HG02885 (cell line): Measurements from ENCODE around the gene ZSWIM4.
"Not testable (repeated sequence)": the region's sequence is repeated elsewhere in the genome, so short reads cannot be mapped to it uniquely, and the experiment has no call there.

Experiments
- ATAC-seq: cut with Tn5 transposase; IDR thresholded peaks from one replicate; pipeline ENCODE4 v1.9.1; 2021; ENCODE audit warnings: mild to moderate bottlenecking; ENCODE audit not compliant: unreplicated experiment, poor library complexity

ZSWIM4 gene

DNA sequence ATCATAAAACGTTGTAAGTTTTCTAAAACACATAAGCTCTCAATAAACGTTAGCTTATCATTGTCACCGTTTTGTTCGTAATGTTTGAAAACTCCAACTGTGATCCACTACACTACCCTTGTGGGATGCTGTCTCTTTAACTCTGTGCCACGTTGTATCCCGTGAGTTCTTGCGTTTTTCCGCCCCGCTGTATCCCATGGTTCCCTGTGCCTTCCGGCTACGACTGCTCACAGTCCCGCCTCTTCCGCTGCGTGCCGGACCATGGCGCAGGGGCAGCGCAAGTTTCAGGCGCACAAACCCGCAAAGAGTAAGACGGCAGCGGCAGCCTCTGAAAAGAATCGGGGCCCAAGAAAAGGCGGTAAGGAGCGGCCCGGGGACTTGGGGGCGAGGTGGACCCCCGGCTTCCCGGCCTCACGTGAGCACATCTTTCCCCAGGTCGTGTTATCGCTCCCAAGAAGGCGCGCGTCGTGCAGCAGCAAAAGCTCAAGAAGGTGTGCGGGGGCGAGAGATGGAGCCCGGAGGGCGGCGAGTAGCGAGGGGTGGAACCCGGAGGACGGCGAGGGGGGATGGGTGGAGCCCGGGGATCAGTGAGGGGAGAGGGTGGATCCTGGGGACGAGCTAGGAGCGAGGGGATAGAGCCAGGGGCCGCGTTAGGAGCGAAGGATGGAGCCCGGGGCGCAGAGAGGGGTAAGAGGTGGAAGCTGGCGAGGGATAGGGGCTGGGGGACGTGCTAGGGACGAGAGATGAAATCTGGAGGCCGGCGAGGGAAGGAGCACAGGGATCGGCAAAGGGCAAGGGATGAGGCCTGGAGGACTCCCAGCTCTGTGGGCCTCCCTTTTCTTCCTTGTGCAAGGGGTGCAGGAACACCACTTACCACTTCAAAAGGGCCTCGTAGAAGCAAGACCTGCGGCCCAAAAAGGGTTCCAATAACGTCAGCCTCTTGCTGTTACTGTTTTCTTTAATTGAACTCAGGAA, 20.7 kb upstream of the ZSWIM4 start, which contains the start of gene C19orf53:
Gene C19orf53, plus strand, starts transcription at position 240 of the 975 bp plus-strand sequence. Its CDS starts 22 bp downstream, at position 262.
- ATAC-seq: peak; percentile 94

DNA sequence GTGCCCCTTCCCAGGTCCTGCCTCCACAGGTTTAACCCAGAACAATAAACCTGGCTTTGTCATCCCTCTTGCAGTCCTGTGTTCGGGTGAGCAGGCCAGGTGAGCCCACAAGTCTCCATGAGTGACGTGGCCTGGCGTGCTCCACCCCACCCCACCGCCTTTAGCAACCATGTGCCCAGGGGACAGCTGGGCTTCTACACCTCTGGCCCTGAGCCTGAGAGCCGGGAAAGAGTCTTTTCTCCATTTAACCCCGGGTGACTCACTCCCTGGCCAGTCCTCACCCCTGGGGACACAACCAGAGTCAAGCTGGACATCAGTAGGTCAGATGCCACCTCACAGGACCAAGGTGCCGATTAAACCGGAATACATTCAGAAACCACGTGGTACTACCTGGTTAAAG, 16.8 kb upstream of the ZSWIM4 start:
- ATAC-seq: no peak

DNA sequence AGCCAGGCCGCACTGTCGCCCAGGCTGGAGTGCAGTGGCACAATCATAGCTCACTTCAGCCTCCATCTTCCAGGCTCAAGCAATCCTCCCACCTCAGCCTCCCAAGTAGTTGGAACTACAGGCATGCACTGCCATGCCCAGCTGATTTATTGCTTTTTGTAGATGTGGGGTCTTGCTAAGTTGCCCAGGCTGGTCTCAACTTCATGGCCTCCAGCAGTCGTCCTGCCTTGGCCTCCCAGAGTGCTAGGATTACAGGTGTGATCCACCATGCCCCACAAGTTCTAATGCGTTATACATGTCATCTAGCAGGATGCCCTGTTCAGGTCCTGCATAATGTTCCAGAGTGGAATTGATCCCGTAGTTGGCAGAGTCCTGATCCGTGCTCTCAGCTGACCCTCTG, 16.4 kb upstream of the ZSWIM4 start:
- no peak for ATAC-seq

DNA sequence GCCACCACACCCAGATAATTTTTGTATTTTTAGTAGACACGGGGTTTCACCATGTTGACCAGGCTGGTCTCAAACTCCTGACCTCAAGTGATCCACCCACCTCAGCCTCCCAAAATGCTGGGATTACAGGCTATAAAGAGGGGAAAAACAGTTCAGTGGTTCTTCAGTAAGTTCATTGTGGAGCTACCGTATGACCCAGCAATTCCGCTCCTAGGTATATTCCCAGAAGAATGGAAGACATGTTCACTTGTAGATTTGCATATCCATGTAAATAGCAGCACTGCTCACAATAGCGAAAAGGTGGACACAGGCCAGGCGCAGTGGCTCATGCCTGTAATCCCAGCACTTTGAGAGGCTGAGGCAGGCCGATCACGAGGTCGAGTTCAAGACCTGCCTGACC, 15.4 kb upstream of the ZSWIM4 start:
- ATAC-seq: not testable (repeated sequence)

DNA sequence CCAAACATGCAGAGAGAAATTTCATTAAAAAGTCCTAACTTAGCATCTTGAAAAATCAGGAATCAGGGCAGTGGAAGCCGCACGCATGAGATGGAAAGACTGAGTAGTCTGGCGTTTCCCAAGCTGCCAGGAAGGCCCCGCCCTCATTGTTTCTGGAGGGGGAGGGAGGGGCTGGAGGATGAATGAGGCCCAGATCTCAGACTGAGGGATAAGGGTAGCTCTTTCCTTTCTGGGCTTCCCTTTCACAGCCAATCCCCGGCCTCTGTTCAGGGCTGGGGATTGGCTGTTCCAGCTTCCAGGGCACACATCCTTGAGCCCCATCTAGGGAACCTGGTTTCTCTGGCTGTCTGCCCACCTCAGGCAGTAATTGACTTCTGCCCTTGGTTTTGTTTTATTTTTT, 13.7 kb upstream of the ZSWIM4 start:
- ATAC-seq: no peak

DNA sequence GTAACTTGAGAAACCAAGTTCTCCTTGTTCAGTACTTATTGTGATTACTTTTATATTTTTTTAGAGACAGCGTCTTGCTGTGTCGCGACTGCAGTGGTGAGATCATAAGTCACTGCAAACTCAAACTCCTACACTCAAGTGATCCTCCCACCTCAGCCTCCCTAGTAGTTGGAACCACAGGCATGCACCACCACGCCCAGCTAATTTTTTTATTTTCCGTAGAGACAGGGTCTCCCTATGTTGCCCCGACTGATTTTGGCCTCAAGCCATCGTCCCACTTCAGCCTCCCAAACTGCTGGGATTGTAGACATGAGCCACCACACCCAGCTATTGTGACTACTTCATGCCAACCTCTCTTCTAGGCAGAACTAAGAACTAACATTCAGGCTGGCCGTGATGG, 12.7 kb upstream of the ZSWIM4 start:
- no peak for ATAC-seq

DNA sequence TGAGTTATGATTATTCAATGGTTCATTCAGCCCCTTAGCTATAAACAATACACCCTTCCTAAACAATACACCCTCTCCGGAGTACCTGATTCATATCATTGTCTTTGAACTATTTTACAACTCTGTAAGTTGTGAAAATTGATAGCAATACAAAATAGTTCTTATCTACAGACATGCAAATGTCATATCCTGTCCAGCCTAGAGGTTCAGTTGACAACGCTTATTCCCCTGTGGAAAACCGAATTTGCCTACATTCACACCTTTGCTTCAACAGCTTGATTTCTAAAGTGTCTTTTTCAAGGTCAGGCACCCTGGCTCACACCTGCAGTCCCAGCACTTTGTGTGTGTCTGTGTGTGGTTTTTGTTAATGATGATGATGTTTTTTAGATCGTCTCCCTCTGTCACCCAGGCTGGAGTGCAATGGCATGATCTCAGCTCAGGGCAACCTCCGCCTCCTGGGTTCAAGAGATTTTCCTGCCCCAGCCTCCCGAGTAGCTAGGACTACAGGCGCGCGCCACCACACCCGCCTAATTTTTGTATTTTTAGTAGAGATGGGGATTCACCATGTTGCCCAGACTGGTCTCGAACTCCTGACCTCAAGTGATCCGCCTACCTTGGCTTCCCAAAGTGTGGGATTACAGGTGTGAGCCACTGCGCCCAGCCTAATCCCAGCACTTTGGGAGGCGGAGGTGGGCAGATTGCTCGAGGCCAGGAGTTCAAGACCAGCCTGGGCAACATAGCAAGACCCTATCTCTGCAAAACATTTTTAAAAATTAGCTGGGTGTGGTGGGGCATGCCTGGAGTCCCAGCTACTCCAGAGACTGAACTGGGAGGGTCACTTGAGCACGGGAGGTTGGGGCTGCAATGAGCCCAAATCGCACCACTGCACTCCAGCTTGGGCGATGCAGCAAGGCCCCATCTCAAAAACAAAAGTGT, 11.4 kb upstream of the ZSWIM4 start:
- no peak for ATAC-seq

DNA sequence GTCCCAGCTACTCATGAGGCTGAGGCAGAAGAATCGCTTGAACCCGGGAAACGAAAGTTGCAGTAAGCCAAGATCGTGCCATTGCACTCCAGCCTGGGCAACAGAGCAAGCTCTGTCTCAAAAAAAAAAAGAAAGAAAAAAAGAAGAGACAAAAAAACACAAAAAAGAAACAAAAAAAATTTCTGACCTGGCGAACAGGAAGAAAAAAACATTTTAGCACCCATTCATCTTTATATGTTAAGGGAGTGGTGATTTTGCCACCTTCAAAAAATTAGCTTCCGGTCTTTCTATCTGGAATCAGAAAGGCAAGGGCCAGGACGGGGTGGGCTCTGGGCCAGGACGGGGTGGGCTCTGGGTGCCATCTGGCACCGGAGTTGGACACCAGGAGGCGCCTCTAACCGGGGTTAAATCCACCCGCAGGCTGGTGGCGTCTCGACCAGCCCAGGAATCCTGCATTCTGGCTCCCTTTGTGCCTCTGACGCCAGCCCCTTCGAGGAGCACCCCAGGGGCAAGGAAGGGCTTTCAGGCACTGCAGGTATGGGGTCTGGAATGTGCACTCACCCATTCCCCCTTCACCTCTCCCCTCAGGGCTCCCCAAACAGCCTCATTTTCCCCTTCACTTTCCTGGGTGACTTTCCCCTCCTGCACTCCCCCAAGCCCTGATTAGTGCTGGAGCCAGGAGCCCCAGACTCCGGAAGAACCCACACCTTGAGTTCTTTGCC, 10.4 kb upstream of the ZSWIM4 start:
- ATAC-seq: no peak

DNA sequence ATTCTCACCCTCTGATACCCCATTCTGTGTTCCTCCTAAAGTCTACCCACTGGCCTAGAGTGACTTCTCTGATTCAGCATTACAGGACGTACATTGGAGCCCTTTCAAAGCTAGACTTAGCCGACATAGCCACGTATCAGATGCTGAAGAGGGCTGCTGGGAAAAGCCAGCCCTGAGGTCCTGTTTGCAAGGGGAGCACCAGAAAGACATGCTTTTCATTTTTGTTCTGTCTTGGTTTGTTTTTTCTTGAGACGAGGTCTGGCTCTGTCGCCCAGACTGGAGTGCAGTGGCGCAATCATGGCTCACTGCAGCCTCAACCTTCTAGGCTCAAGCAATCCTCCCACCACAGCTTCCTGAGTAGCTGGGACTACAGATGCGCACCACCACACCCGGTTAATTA, 6.3 kb upstream of the ZSWIM4 start:
- no peak for ATAC-seq

DNA sequence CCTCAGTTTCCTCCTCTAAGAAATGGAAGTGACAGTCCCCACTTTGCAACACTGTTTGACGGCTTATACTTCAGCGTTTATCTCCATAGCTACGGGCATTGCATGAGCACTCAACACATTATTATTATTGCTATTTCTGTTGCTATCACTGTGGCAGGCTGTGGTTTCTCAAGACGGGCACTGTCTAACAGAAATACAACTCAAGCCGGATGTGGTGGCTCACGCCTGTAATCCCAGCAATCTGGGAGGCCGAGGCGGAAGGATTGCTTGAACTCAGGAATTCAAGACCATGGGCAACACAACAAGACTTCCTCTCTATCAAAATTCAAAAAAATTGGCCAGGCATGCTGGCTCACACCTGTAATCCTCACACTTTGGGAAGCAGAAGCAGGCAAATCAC, 4.9 kb upstream of the ZSWIM4 start:
- ATAC-seq: no peak

DNA sequence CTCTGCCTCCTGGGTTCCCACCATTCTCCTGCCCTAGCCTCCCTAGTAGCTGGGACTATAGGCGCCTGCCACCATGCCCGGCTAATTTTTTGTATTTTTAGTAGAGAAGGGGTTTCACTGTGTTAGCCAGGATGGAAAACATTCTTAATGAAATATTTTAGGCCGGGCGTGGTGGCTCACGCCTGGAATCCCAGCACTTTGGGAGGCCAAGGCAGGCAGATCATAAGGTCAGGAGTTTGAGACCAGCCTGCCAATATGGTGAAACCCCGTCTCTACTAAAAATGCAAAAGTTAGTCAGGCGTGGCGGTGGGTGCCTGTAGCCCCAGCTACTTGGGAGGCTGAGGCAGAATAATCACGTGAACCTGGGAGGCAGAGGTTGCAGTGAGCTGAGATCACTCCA, 1.9 kb upstream of the ZSWIM4 start:
- ATAC-seq: not testable (repeated sequence)

DNA sequence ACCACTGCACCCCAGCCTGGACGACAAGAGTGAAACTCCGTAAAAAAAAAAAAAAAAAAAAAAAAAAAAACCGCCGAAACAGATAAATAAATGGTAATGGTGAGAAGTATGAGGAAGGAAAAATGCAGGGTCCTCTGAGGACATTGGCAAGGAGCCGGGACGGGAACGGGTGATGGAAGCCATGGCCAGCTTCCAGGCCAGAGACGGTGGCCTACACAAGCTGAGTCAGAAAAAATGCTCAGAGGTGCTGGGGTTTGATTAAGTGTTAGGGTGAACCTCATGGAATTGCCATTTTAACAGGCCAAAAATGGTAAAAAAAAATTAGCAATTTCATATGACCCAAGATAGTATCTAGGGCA, 866 bp upstream of the ZSWIM4 start:
- ATAC-seq: no peak

DNA sequence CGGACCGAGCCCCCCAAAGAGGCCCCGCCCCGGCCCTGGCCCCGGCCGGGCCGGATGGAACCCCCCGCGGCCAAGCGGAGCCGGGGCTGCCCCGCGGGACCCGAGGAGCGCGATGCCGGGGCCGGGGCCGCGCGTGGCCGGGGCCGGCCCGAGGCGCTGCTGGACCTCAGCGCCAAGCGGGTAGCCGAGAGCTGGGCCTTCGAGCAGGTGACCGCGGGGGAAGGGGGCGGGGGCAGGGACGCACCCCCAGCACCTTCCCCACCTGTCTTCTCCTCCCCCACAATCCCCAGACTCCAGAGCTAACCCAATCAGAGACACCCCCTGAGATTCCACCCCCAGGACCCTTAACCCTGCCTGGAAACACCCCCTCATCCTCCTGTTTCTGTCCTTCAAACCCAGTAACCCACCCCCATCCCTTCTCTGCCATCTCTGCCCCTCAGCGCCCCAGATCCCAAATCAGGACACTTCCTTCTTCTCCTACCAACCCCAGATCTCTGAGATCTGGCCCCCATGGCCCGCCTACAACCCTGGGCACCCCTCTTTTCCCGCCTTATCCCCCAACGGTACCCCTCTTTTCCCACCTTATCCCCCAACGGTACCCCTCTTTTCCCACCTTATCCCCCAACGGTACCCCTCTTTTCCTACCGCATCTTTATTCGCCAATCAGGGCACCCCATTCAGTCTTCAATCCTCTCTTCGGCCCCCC, 505 bp downstream of the ZSWIM4 start:
- ATAC-seq: peak; percentile 33

DNA sequence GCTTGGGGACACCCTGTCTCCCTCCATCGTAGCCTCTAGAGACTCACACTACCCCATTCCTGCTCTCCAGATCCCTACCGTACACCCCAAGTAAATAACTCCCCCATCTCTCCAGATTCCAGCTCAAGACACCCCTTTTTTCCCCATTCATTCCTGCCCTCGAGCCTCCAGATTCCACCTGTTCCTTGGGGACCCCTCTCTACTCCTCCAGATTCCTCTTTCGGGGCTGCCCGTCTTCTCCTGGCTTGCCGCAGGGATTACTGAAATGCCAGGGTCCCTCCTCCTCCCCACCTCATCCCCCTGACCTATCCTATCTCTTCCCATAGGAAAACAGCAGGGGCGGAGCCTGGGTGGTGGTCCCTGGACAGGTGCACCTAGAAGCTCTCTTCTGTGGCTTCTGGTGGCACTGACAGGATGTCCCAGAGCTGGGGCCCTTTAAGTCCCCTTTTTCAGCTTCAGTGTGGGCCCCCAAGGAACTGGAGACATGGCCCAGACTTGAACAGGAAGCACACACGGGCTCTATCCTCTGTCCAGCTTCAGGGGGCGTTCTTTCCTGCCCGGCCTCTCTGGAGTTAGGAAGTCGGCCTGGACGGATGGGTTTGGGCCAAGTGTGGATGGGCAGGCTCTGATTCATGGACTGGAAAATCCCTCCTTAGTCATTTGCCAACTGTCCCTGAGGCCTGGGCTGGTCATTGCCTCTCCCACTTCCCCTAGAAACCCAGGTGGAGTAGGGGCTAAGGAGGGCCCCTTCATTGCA, 1.2 kb downstream of the ZSWIM4 start:
- ATAC-seq: no peak

DNA sequence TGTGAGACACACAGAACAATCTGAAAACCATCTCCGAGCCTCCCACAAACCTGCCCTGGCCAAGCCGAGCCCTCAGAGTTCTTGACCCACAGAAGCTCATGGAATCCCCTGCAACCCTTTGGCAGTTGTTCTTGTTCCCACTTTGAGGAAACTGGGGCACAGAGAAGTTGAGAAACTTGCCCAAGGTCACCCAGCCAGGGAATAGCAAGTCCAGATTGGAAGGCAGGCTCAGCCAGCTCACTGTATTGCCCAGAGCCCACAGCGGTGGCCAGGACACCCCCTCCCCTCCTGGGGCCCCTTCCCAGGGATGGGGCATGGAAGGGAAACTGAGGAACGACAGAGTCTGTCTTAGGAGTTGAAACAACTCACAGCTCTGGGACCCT, 1.8 kb downstream of the ZSWIM4 start:
- ATAC-seq: no peak

DNA sequence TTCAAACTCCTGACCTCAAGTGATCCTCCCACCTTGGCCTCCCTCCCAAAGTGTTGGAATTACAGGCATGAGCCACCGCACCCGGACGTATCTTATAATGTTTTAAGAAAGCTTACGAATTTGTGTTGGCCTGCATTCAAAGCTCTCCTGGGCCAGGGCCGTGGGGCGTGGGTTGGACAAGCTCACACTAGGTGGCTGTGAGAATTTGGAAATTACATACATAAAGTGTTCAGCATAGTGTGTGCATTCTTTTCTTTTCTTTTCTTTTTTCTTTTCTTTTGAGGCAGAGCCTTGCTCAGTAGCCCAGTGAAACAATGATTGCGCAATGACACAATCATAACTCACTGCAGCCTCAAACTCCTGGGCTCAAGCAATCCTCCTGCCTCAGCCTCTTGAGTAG, 2.6 kb downstream of the ZSWIM4 start:
- no peak for ATAC-seq

DNA sequence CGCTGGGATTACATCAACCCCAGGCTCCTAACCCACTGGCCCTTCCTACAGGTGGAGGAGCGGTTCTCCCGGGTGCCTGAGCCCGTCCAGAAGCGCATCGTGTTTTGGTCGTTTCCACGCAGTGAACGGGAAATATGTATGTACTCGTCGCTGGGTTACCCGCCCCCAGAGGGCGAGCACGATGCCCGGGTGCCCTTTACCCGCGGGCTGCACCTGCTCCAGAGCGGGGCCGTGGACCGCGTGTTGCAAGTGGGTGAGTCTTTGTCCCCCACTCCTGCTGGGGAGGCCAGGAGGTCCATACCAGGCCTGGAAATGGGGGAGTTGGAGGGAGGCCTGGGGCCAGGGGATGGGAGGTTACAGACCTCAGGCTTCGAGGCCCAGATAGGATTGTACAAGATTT, 4.4 kb downstream of the ZSWIM4 start:
- no peak for ATAC-seq

DNA sequence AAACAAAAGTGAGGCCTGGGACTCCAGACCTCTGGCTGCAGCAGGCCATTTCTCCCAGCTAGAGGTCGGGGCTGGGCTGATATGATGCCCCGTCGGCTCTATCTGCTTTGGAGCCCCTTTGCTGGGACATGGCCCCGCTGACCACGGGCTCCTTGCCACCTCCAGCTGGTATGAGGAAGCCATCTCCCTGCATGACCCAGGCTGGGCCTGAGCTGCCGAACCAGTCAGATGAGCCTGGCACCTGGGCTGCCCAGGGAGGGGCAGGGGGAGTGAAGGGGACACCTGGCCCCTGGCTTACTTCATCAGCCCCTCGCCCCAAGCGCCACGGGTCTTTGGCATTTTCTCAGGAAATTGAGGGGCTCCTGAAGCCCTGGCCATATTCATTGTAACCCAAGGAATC, 7.8 kb downstream of the ZSWIM4 start:
- no peak for ATAC-seq
